IPS DF 4.7 (cell line): ENCODE measurements around the gene HYAL2.

ENCODE experiments used
- DNase-seq: peaks from one replicate; pipeline ENCODE4 v3.0.0-alpha.2; 2013; ENCODE audit warnings: low spot score; ENCODE audit errors: extremely low read depth

HYAL2 gene

DNA sequence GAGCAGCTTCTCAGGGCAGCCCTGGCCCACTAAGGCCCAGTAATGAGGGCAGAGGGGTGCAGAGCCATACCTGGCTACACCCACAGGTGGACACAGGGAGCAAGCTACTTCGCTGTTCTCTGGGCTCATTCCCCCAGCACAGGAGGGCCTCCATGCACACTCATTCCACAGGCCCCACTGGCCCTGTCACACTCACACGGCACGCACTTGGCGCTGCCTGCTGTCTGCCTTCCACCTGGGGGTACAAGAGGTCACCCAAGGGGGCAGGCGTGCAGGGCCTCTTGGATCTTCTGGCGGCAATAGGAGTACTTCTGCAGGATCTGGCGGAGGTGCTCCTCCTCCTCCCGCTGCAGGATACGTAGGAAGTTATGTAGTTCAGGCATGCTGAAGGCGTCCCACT, 7.8 kb upstream of the HYAL2 start:
- no peak for DNase-seq

DNA sequence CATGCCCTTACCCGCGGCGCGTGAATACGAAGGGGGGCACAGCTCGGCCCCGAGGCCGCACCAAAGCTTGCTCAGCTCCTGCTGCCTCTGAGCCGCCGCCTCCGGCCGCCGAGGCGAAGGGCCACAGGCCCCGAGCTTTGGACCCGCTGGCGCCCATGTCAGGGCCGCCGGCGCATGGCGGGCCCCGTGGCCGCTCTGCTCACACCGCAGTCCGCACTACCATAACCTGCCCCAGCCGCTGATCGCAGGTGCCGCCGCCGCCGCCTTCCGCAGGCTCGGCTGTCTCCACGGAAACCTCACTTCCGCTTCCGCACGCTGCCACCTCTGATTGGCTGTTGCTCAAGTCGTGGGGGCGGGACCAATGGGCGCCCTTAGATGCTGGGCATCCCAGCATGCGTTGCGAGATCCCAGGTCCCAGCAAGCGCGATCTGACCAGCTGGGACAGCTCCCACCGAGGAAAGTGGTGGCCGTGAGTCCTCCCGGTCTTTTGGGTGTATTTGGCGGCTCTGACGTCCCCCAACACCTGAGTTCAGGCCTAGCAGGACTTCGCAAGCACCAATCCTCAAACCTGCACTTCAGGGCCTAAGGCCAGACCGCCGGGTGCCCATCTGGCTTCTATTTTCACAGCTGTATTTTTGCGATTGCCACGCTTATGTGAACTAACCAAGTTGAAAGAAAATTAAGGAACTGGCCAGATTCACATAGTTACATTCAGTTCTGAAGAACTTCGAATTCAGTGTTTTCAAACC, 5.6 kb upstream of the HYAL2 start, which contains the start of gene TUSC2:
Gene TUSC2, minus strand, starts transcription at position 281 of the 749 bp plus-strand sequence. Its CDS starts 124 bp downstream, at position 157.
- no peak for DNase-seq

DNA sequence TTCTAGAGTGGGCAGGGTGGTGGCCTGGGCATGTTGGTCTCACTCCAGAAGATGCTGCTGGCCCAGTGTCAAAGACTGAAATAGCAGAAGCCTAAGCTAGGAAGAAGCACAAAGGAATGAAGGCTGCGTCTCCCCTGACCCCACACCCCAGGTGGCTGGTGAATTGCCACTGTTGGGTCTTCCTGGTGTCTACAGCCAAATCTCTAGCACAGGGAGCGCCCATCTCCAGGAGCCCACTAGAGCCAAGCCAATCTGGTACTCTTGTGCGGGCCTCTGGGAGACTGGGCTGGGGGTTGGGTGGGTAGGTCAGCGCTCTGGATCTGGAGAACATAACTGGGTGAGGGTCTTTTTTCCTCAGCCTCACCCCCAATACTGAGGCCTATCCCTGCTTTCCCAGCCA, 4.6 kb upstream of the HYAL2 start:
- DNase-seq: no peak

DNA sequence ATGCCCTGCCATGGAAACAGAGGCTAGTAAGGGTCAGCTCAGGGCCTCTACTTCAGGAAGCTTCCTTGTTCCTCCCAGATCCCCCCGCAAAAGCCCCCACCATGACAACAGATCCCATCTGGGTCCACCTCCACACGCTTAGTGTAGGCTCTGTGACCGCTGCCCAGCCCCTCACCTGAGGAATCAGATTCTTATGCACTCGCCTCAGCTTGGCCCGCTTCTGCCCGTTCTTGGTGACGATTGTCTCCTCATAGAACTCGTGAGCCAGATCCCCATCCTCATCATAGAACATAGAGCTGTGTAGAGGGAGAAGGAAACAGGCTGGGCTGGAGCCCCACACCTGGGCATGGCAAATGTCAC, 3.6 kb upstream of the HYAL2 start:
- no peak for DNase-seq

DNA sequence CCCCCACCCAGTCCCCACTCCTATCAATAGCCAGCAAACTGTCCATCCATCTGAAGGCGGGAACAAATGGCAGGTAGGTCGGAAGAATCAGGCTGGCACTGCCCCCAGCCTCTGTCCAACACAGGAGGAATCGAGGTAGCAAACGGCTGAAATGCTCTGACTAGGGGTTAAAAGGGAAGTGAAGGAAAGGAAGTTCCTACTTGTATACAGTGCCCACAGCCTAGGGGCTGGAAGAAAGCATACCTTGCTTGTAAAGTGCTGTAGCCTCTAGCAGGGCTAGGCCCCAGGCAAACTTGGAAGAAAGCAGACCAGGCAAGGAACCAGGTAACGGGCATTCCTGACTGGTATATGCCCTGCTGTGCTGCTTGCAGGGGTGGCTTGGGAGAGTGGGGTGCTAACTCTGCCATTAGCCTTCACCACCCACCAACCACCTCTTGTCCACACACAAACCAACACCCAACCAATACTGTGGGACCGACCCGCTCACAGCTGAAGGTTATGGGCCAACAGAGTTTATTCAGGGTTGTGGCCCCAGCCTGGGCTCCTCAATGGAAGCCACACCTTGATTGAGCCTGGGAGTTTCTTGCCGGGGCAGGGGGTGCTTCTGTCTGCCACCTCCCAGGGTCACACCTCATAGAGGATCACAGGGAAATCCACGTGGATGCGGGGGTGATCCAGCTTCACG, 3.1 kb upstream of the HYAL2 start:
- no peak for DNase-seq

DNA sequence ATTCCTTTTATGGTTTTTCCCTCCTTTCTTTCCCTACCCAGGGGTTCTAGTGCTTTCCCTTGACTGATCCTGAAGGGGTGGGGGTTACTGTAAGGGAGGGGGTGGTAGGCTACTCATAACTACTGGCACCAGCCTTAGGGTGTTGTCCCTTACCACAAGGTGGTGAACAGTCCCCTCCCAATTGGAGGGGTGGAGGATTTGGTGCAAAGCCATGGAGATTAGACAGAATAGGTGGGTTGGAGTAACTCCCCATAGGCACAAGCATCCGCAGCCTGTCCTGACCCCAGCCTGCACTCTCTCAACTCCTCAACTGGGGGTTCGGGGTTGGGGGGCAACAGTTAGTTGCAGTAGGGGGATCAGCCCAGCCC, 2.6 kb upstream of the HYAL2 start:
- DNase-seq: no peak

DNA sequence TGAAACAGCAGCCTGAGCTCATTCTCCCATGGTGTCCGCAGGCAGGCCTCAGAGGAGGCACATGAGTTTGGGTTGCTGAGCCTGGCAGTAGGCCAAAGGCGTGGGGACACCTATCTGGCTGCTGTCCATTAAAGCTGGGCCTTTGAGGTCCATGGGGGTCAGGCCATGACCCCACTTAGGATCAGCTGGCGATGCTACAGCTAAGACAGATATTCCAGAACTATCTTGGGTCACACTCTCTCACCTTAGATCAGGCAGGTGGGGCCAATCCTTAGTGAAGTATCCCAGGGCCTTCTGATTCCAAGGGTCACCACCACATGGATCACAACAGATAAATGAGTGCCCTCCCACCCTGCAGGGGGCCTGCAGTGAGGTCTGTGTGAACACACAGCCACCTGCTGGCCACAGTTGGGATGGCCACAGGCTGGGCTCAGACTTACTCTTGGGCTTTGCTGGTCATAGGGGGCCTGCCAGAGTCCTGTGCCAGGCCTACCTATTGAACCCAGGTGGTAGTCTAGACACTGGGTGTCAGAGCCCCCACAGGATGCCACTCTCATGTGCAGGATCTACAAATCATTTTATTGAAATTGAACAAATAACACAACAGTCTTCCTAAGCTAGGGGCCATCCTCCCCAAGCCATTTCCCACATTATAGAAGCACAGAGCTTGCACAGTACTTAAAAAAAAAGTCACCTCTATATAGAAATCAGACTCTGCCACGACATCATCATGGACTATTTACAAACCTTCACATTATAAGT, 2.0 kb upstream of the HYAL2 start:
- no peak for DNase-seq

DNA sequence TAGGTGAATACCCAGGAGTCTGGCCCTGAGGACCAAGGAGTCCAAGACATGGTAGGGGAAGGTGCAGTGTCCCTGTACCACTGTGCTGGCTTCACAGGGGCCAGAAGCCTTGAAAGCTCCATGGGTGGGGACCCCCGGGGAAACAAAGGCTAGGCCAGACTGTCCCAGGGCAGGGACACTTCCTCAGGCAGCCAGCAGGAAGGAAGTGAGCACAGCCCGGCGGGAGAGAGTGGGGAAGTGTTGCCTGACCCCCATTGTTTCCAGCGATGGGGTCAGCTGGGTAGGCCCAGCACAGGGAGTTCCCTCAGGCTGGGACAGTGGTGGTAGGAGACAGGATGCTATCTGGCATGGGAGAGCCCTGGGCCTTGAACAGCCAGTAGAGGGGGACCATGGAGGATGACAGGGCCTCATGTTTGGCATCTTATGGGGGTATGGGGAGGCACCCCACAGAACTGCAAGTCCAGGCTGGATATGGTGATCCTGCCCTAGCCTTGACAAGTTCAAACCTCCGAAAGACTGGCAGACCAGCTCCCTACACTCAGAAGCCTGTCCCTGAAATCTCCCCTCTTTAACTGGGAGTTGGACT, 1.2 kb upstream of the HYAL2 start:
- no peak for DNase-seq

DNA sequence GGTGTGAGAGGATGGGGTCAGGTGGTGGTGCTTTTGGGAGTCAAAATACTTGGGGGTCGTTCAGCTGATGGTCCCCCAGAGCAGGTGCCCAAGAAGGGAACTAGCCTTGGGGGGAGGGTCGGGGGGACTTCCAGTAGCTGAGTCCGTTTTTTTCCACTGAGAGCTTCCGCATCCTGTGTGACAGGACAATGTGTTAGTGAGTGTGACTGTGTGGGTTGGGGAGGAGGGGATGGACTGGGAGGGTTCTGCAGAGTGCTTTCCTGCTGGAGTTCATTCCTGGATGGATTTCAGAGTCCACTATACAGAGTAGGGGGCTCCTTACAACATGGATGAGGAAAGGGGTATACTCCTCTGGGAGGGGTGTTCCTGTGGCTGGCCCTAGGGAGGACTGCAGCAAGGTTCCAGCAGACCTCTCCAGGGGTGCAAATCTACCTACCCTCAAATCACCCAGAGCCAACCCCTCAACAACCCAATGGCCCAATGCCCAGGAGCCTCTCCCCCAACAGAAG, 601 bp upstream of the HYAL2 start:
- no peak for DNase-seq

DNA sequence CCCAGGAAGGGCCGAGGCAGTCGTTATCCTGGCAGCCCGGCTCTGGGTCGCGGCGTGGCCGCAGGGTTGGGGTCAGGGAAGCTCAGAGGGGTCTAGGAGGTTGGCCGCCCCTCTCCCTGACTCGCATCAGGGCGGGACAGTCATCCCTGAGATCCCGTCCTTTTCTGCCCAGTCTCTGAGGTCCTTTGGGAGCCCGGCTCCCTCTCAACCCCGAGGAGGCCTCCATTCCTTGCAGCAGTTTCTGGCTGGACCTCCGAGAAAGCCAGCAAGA, 495 bp downstream of the HYAL2 start:
- no peak for DNase-seq

DNA sequence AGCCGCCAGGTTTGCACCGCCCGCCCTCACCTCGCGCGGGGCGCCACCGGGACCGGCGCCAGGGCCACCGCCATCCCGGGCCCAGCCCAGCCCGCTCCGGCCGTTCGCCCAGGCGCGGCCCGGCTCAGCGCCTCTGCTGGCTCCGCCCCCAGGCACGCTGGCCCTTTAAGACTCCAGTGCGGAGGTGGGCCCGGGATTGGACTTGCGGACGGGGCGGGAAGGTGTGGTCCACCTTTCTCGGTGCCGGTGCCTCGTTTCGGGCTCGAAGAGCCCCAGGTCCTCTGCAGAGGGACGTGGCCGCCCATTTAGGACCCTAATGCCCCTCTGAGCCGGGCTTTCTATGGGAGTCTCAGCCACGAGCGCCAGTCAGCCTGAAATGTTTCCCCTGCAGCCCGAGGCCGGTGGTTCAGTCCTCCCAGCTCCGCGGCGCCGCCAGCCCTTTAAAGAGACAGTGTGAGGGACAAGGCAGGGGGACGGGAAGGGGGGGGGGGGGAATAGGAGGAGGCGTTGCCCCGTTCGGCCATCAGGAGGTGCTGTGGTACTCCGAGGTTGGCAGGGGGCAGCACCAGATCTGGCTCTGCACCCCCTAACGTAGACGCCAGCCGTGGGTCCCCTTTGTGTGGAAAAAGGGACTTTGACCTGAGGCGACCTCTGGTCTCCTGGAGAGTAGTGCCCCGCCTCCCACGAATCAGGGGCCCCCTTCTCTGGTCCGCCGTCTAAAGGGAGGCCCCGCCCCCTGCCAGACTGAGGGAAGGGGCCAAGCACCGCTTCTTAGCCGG, 1.0 kb downstream of the HYAL2 start:
- DNase-seq: no peak

DNA sequence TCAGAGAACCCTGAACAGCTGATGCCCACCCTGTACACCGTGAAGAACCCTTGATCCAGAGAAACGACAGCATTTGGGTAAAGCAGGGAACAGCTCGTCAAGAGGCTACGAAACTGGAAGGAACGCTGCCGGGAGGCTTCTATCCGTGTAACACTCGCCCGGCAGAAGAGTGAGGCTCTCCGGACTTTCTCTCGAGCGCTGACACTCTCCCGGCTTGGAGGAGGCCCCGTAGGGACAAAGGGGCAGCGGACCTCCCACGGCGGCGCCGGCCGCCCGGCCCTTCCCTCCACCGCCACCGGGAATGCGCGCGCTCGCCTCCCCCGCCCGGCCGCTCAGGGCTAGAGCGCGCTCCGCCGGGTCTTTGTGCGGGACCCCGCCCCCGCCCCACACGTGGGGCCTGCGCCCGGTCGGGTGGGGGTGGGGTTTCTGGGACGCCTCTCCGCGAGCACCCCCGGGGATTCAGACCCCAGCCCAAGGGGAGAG, 1.7 kb downstream of the HYAL2 start:
- no peak for DNase-seq

DNA sequence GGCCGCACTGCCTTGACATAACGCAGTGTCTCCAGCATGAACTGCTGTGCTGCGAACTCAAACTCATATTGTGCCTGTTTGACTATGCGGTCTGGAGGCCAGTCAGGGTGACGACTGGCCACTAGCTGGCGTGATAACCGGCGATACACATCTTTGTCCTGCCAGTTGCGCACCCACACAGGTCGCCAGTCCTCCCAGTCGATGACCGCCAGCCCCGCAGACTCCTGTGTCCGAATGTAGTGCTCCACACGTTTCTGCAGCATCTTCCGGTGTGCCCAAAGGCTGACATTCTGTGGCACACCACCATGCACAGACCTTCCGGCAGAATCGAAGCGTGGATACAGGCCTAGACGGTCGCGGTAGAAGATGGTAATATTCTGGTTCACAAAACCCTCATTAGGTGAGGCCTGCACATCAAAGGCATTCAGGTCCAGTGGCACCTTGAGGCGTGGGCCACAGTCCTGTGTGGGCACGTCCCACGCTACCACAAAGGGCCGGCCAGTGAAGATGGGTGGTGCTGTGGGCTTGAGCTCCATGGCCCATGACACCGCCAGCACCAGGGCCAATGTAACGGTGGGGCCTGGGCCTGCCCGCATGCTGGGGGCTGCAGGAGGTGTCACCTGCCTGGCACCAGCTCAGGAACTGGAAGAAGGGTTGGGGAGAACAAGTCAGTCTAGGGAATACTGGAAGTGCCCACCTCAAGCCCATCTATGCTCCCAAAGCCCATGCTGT, 2.5 kb downstream of the HYAL2 start:
- DNase-seq: no peak

DNA sequence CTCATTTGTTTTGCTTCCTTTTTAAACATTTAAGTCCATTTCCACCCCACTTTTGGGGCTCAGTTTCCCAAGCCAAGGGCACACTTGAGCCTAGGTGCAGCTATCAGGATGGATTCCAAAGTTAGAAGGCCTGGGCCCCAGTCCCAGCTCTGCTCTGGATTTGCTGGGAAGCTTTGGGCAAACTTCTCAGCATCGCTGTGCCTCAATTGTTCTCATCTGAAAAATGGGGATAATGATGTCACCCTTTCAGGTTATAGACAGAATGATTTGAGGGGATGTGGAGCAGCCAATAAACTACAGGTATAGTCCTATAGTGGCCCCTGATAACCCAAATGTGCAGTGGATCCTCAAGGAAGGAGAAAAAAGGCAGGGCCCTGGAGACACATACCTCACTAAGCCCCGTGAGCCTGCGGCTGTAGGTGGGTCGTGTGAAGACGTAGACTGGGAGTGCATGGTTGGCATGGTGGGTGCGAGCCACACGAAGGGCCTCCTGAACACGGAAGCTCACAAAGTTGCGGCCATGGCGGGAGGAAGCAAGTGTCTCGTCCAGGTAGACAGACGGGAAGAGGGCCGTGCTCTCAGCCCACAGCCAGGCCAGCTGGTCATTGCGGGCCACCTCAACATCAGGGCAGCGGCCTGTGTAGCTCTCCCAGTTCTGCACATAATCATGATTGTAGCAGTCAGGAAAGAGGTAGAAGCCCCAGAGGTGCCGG, 3.2 kb downstream of the HYAL2 start:
- DNase-seq: no peak

DNA sequence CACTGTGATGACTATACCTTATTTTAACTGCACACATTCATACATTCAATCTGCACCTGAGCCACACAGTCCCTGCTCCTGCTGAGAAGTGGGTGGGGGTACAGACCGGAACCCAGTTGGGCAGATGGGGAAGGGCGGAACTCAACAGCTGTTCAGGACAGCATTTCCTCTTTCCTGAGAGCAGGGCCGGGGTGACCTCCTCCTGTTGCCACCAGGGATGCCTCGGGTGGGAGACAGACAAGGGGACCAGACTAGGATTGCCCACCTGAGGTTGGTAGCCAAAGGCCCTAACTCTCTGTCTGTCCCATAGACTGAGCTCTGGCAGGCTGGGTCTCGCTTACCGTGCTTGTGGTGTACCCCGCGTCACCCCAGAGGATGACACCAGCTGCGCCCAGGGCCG, 3.9 kb downstream of the HYAL2 start:
- no peak for DNase-seq

DNA sequence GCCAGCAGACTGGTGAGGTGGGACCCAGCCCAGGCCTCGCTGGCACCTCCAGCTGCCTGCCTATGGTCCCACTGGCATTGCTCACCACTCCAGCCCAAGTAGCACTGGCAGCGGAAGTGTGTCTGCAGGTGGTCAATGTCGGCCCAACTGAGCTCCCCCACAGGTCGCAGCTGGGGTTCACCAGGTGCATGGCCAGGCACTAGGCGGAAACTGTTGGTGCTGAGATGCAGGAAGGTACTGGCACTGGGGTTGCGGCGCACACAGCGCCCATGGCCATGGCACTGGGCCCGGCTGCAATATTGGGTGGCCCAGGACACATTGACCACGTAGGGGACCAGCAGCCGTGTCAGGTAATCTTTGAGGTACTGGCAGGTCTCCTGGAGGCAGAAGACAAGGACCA, 4.4 kb downstream of the HYAL2 start:
- no peak for DNase-seq

DNA sequence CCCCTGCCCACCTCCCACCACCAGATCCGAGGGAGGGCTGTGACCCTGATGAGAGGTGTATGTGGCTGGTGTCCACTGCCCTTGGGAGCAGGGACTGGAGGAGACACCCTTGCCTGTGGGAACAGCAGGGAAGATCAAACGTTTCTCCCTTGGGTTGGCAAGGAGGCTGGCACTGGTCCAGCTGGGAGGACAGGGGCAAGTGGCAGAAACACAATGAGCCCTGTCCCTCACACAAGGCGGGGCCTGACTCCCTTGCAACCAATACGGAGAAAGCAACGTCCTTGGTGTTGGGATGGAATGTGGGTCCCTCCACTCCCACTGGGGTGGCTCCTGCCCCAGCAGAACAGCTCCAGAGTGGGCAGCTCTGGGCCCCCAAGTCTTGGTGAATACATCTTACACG, 5.2 kb downstream of the HYAL2 start:
- no peak for DNase-seq

DNA sequence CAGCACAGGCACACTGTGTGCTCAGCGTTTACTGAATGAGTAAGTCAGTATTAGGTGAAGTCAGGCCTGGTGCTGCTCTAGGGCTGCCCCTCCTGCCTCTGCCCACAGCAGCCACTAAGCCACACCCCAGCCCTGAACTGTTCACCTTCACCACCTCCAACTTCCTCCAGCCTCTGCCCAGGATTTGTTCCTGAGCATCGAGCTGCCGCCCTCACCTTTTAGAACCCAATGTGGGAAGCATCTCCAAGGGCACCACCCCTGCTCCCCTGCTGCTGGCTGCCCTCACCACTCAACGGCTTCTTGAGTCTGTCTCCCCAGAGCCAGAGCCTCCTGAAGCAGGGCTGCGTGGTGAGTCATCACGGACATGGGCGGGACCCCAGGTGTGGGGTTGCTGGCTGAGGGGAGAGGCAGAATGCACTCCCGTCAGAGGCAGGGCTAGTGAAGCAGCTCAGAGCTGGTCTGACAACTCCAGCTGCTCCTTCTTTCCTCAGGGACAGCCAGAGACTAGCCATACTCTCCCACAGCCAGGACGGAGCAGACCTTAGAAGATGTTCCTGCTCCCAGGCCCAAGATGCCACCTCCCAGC, 5.8 kb downstream of the HYAL2 start:
- no peak for DNase-seq

DNA sequence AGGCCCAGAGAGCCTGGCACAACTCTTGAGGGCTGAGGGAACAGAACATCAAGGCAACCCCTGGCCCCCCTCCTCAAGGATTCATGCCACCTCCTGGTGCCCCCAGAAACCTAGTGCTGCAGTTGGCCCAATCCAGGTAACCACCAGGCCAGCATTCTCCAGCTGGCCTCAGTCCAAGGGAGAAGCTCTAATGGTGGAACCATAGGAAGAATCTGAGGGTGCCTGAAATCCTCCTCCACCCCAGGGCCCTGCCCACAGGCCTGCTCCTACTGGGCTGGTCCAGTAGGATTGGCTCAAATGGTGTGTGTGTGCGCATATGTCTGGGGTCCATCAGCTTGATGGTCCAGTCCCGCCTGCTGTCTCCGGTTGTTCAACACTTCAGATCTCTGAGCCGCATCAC, 7.7 kb downstream of the HYAL2 start:
- DNase-seq: no peak

DNA sequence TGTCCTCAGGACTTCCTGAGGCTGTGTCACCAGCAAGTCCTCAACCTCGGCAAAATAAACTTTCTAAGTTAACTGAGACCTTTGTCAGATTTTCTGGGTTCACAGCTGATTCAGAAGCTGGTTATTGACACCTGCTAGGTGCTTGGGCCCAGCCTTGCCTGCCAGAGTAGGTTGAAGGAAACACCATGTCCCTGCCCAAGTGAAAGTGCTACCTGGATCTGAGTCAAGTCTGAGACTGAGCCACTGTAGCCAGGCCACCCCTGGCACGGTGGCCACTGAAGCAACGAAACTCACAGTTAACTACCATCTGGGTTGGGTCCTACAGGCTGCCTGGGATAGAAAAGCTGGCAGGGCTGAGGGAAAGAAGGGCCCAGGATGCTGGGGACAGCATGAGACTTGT, 8.2 kb downstream of the HYAL2 start:
- no peak for DNase-seq
